Thyroid gland (tissue), 4 donors: ENCODE measurements around the gene SKA3.
"Not testable (repeated sequence)": the region's sequence is repeated elsewhere in the genome, so short reads cannot be mapped to it uniquely, and the experiment has no call there.

ENCODE experiments used
- POLR2A ChIP-seq, 2 donors: fragments of 450-650 bp; IDR thresholded peaks; one replicate each; pipeline ENCODE4 v1.6.1; 2017; ENCODE audit warnings: antibody characterized with exemption in 2 of 2, mild to moderate bottlenecking in 2 of 2, moderate library complexity in 1 of 2
- TF ChIP-seq, protein P1 (sequence below), 6 experiments: fragments of 200-600 bp in 3 of 6; fragments of 450-650 bp in 3 of 6; sonication (generic) in 3 of 6; IDR thresholded peaks; one replicate each; pipeline ENCODE4 v1.5.1; 2016 to 2019; ENCODE audit warnings: antibody characterized with exemption in 6 of 6, mild to moderate bottlenecking in 2 of 6, inconsistent platforms in 1 of 6, moderate library complexity in 1 of 6

GRCh38 chr13:21194756-21195155 is 18.4 kb upstream of the SKA3 start:
- TF ChIP-seq, protein P1, sequence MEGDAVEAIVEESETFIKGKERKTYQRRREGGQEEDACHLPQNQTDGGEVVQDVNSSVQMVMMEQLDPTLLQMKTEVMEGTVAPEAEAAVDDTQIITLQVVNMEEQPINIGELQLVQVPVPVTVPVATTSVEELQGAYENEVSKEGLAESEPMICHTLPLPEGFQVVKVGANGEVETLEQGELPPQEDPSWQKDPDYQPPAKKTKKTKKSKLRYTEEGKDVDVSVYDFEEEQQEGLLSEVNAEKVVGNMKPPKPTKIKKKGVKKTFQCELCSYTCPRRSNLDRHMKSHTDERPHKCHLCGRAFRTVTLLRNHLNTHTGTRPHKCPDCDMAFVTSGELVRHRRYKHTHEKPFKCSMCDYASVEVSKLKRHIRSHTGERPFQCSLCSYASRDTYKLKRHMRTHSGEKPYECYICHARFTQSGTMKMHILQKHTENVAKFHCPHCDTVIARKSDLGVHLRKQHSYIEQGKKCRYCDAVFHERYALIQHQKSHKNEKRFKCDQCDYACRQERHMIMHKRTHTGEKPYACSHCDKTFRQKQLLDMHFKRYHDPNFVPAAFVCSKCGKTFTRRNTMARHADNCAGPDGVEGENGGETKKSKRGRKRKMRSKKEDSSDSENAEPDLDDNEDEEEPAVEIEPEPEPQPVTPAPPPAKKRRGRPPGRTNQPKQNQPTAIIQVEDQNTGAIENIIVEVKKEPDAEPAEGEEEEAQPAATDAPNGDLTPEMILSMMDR (IDR thresholded peaks at IDR 0.05), result not testable (repeated sequence)
- TF ChIP-seq POLR2A (IDR thresholded peaks at IDR 0.05), result not testable (repeated sequence)
